Fibroblast of skin of abdomen (primary cell): ENCODE measurements around the gene TIAL1.
"Not testable (repeated sequence)": the region's sequence is repeated elsewhere in the genome, so short reads cannot be mapped to it uniquely, and the experiment has no call there.

Experiments
- DNase-seq: peaks from one replicate; pipeline ENCODE4 v3.0.0-alpha.2; 2013

TIAL1 gene

GRCh38 chr10:119613741-119614140 is 17.0 kb upstream of the TIAL1 start:
- no peak for DNase-seq

- DNase-seq: no peak
Observed at GRCh38 chr10:119611433-119611832, 14.7 kb upstream of the TIAL1 start.

GRCh38 chr10:119609516-119609915 is 12.8 kb upstream of the TIAL1 start:
- DNase-seq: no peak

GRCh38 chr10:119608316-119609155 is 11.8 kb upstream of the TIAL1 start:
- DNase-seq: peak; percentile 9

GRCh38 chr10:119604468-119604867 is 7.7 kb upstream of the TIAL1 start:
- DNase-seq: no peak

GRCh38 chr10:119602241-119603095 is 5.7 kb upstream of the TIAL1 start:
- DNase-seq: peak; percentile 16

- no peak for DNase-seq
Observed at GRCh38 chr10:119598397-119598796, 1.6 kb upstream of the TIAL1 start.

- no peak for DNase-seq
Observed at GRCh38 chr10:119597405-119598186, 832 bp upstream of the TIAL1 start.

- DNase-seq: peak; percentile 43
Observed at GRCh38 chr10:119595676-119596515, 868 bp downstream of the TIAL1 start.

- DNase-seq: peak; percentile 68
Observed at GRCh38 chr10:119595134-119595675, 1.6 kb downstream of the TIAL1 start.

- no peak for DNase-seq
Observed at GRCh38 chr10:119588071-119588470, 8.7 kb downstream of the TIAL1 start.

- no peak for DNase-seq
Observed at GRCh38 chr10:119578355-119578754, 18.4 kb downstream of the TIAL1 start.

GRCh38 chr10:119575991-119576390 is 20.8 kb downstream of the TIAL1 start:
- no peak for DNase-seq

- peak; percentile 10 for DNase-seq
Observed at GRCh38 chr10:119575506-119575905, 21.3 kb downstream of the TIAL1 start.

- DNase-seq: no peak
Observed at GRCh38 chr10:119567978-119568377, 28.8 kb downstream of the TIAL1 start.

GRCh38 chr10:119562097-119562496 is 34.7 kb downstream of the TIAL1 start:
- DNase-seq: no peak

- not testable (repeated sequence) for DNase-seq
Observed at GRCh38 chr10:119559511-119559910, 37.3 kb downstream of the TIAL1 start.

GRCh38 chr10:119556081-119556480 is 40.7 kb downstream of the TIAL1 start:
- not testable (repeated sequence) for DNase-seq

GRCh38 chr10:119555178-119555784 is 41.5 kb downstream of the TIAL1 start:
- DNase-seq: no peak

- no peak for DNase-seq
Observed at GRCh38 chr10:119550827-119551226, 45.9 kb downstream of the TIAL1 start.
